ENCODE measurements around the gene MSH3. TPM values are rescaled to one million over a fixed set of nuclear protein-coding genes. Genes with fewer than 3 reads are reported as not detected.
A peak's percentile ranks its signal among the peaks of the same experiment; 100 is the strongest.

Gene MSH3
- polyA plus RNA-seq, 4 donors: 3.5 to 15.6 (median 4.8) TPM

GRCh38 chr5:80705216-80705769 is 50.8 kb downstream of the MSH3 start:
- FAIRE-seq (no peak), DNase-seq (no peak)
- H3K4me1 ChIP-seq (ENCODE audit: control insufficient read depth in 3 of 3, insufficient read depth in 2 of 3, low read depth in 1 of 3, low read length in 2 of 3): no peaks in the 10 kb centered on the region
- no peaks in the 10 kb centered on the region for H3K9me3 ChIP-seq (ENCODE audit: control insufficient read depth in 2 of 2, insufficient read depth in 1 of 2, low read depth in 1 of 2, low read length in 1 of 2)
- 82 to 97% (median 91%) methylated on average over 6 of the region's 6 CpGs for WGBS, 3 donors
- H3K27ac ChIP-seq (ENCODE audit: low read depth in 1 of 3, low read length in 2 of 3): no peak overlapping the region
- H3K36me3 ChIP-seq (ENCODE audit: control insufficient read depth in 3 of 3, insufficient read depth in 2 of 3, low read depth in 1 of 3, low read length in 3 of 3): peaks cover 0 to 24% (median 3%) of the 10 kb centered on the region in 3 donors
- no peaks in the 10 kb centered on the region for H3K27me3 ChIP-seq (ENCODE audit: control insufficient read depth in 3 of 3, insufficient read depth in 3 of 3, low read length in 3 of 3)
- no peak overlapping the region for H3K4me3 ChIP-seq (ENCODE audit: low read depth in 1 of 3, low read length in 3 of 3)

GRCh38 chr5:80705801-80706200 is 51.3 kb downstream of the MSH3 start:
- H3K4me3 ChIP-seq (ENCODE audit: low read depth in 1 of 3, low read length in 3 of 3): no peak overlapping the region
- no peaks in the 10 kb centered on the region for H3K27me3 ChIP-seq (ENCODE audit: control insufficient read depth in 3 of 3, insufficient read depth in 3 of 3, low read length in 3 of 3)
- H3K9me3 ChIP-seq (ENCODE audit: control insufficient read depth in 2 of 2, insufficient read depth in 1 of 2, low read depth in 1 of 2, low read length in 1 of 2): no peaks in the 10 kb centered on the region
- no peaks in the 10 kb centered on the region for H3K4me1 ChIP-seq (ENCODE audit: control insufficient read depth in 3 of 3, insufficient read depth in 2 of 3, low read depth in 1 of 3, low read length in 2 of 3)
- no peak for FAIRE-seq
- H3K36me3 ChIP-seq (ENCODE audit: control insufficient read depth in 3 of 3, insufficient read depth in 2 of 3, low read depth in 1 of 3, low read length in 3 of 3): peaks cover 0 to 24% (median 3%) of the 10 kb centered on the region in 3 donors
- no peak for DNase-seq
- WGBS, 3 donors: 84 to 96% (median 95%) methylated on average over 4 of the region's 4 CpGs
- no peak overlapping the region for H3K27ac ChIP-seq (ENCODE audit: low read depth in 1 of 3, low read length in 2 of 3)

GRCh38 chr5:80706835-80707447 is 52.5 kb downstream of the MSH3 start:
- WGBS, 3 donors: 71 to 88% (median 79%) methylated on average over 2 of the region's 2 CpGs
- Histone ChIP-seq H3K36me3 (ENCODE audit: control insufficient read depth in 3 of 3, insufficient read depth in 2 of 3, low read depth in 1 of 3, low read length in 3 of 3) (peaks cover 0 to 33% (median 3%) of the 10 kb centered on the region in 3 donors), H3K4me3 (ENCODE audit: low read depth in 1 of 3, low read length in 3 of 3) (no peak overlapping the region), H3K9me3 (ENCODE audit: control insufficient read depth in 2 of 2, insufficient read depth in 1 of 2, low read depth in 1 of 2, low read length in 1 of 2) (no peaks in the 10 kb centered on the region), H3K27me3 (ENCODE audit: control insufficient read depth in 3 of 3, insufficient read depth in 3 of 3, low read length in 3 of 3) (no peaks in the 10 kb centered on the region), H3K27ac (ENCODE audit: low read depth in 1 of 3, low read length in 2 of 3) (no peak overlapping the region), H3K4me1 (ENCODE audit: control insufficient read depth in 3 of 3, insufficient read depth in 2 of 3, low read depth in 1 of 3, low read length in 2 of 3) (no peaks in the 10 kb centered on the region)
- FAIRE-seq (no peak), DNase-seq (no peak)

- 65 to 91% (median 85%) methylated on average over 1 of the region's 1 CpG for WGBS, 3 donors
- no peaks in the 10 kb centered on the region for H3K4me1 ChIP-seq (ENCODE audit: control insufficient read depth in 3 of 3, insufficient read depth in 2 of 3, low read depth in 1 of 3, low read length in 2 of 3)
- H3K27me3 ChIP-seq (ENCODE audit: control insufficient read depth in 3 of 3, insufficient read depth in 3 of 3, low read length in 3 of 3): no peaks in the 10 kb centered on the region
- H3K27ac ChIP-seq (ENCODE audit: low read depth in 1 of 3, low read length in 2 of 3): no peak overlapping the region
- H3K4me3 ChIP-seq (ENCODE audit: low read depth in 1 of 3, low read length in 3 of 3): no peak overlapping the region
- H3K36me3 ChIP-seq (ENCODE audit: control insufficient read depth in 3 of 3, insufficient read depth in 2 of 3, low read depth in 1 of 3, low read length in 3 of 3): peaks cover 0 to 29% (median 3%) of the 10 kb centered on the region in 3 donors
- FAIRE-seq (no peak), DNase-seq (no peak)
- no peaks in the 10 kb centered on the region for H3K9me3 ChIP-seq (ENCODE audit: control insufficient read depth in 2 of 2, insufficient read depth in 1 of 2, low read depth in 1 of 2, low read length in 1 of 2)
Measured at GRCh38 chr5:80707645-80708044, 53.2 kb downstream of the MSH3 start.

- H3K27ac ChIP-seq (ENCODE audit: low read depth in 1 of 3, low read length in 2 of 3): peak overlapping the region in 1 of 3 donors; percentile 46
- FAIRE-seq (no peak), DNase-seq (no peak)
- H3K27me3 ChIP-seq (ENCODE audit: control insufficient read depth in 3 of 3, insufficient read depth in 3 of 3, low read length in 3 of 3): no peaks in the 10 kb centered on the region
- H3K4me1 ChIP-seq (ENCODE audit: control insufficient read depth in 3 of 3, insufficient read depth in 2 of 3, low read depth in 1 of 3, low read length in 2 of 3): peaks cover 0 to 5% (median 2%) of the 10 kb centered on the region in 3 donors
- 84 to 92% (median 91%) methylated on average over 5 of the region's 5 CpGs for WGBS, 3 donors
- H3K4me3 ChIP-seq (ENCODE audit: low read depth in 1 of 3, low read length in 3 of 3): no peak overlapping the region
- H3K36me3 ChIP-seq (ENCODE audit: control insufficient read depth in 3 of 3, insufficient read depth in 2 of 3, low read depth in 1 of 3, low read length in 3 of 3): peaks cover 3 to 21% (median 6%) of the 10 kb centered on the region in 3 donors
- no peaks in the 10 kb centered on the region for H3K9me3 ChIP-seq (ENCODE audit: control insufficient read depth in 2 of 2, insufficient read depth in 1 of 2, low read depth in 1 of 2, low read length in 1 of 2)
Measured at GRCh38 chr5:80711216-80711615, 56.8 kb downstream of the MSH3 start.

GRCh38 chr5:80711938-80712337 is 57.5 kb downstream of the MSH3 start:
- no peak for FAIRE-seq
- Histone ChIP-seq H3K27ac (ENCODE audit: low read depth in 1 of 3, low read length in 2 of 3) (no peak overlapping the region), H3K9me3 (ENCODE audit: control insufficient read depth in 2 of 2, insufficient read depth in 1 of 2, low read depth in 1 of 2, low read length in 1 of 2) (no peaks in the 10 kb centered on the region), H3K4me3 (ENCODE audit: low read depth in 1 of 3, low read length in 3 of 3) (no peak overlapping the region), H3K27me3 (ENCODE audit: control insufficient read depth in 3 of 3, insufficient read depth in 3 of 3, low read length in 3 of 3) (no peaks in the 10 kb centered on the region), H3K4me1 (ENCODE audit: control insufficient read depth in 3 of 3, insufficient read depth in 2 of 3, low read depth in 1 of 3, low read length in 2 of 3) (peaks cover 0 to 5% (median 2%) of the 10 kb centered on the region in 3 donors), H3K36me3 (ENCODE audit: control insufficient read depth in 3 of 3, insufficient read depth in 2 of 3, low read depth in 1 of 3, low read length in 3 of 3) (peaks cover 3 to 21% (median 6%) of the 10 kb centered on the region in 3 donors)
- DNase-seq: peak in 1 of 2 donors; percentile 22
- 90 to 98% (median 98%) methylated on average over 3 of the region's 3 CpGs for WGBS, 3 donors

GRCh38 chr5:80712919-80713318 is 58.5 kb downstream of the MSH3 start:
- Histone ChIP-seq H3K27me3 (ENCODE audit: control insufficient read depth in 3 of 3, insufficient read depth in 3 of 3, low read length in 3 of 3) (no peaks in the 10 kb centered on the region), H3K4me1 (ENCODE audit: control insufficient read depth in 3 of 3, insufficient read depth in 2 of 3, low read depth in 1 of 3, low read length in 2 of 3) (peaks cover 0 to 5% (median 2%) of the 10 kb centered on the region in 3 donors), H3K27ac (ENCODE audit: low read depth in 1 of 3, low read length in 2 of 3) (no peak overlapping the region), H3K36me3 (ENCODE audit: control insufficient read depth in 3 of 3, insufficient read depth in 2 of 3, low read depth in 1 of 3, low read length in 3 of 3) (peaks cover 3 to 19% (median 6%) of the 10 kb centered on the region in 3 donors), H3K9me3 (ENCODE audit: control insufficient read depth in 2 of 2, insufficient read depth in 1 of 2, low read depth in 1 of 2, low read length in 1 of 2) (no peaks in the 10 kb centered on the region), H3K4me3 (ENCODE audit: low read depth in 1 of 3, low read length in 3 of 3) (no peak overlapping the region)
- DNase-seq (no peak), FAIRE-seq (no peak)
- 66 to 84% (median 82%) methylated on average over 2 of the region's 2 CpGs for WGBS, 3 donors

- no peak for FAIRE-seq
- peak in 1 of 2 donors; percentile 14 for DNase-seq
- H3K27me3 ChIP-seq (ENCODE audit: control insufficient read depth in 3 of 3, insufficient read depth in 3 of 3, low read length in 3 of 3): no peaks in the 10 kb centered on the region
- peaks cover 3 to 19% (median 4%) of the 10 kb centered on the region in 3 donors for H3K36me3 ChIP-seq (ENCODE audit: control insufficient read depth in 3 of 3, insufficient read depth in 2 of 3, low read depth in 1 of 3, low read length in 3 of 3)
- 73 to 91% (median 79%) methylated on average over 5 of the region's 5 CpGs for WGBS, 3 donors
- no peak overlapping the region for H3K27ac ChIP-seq (ENCODE audit: low read depth in 1 of 3, low read length in 2 of 3)
- H3K9me3 ChIP-seq (ENCODE audit: control insufficient read depth in 2 of 2, insufficient read depth in 1 of 2, low read depth in 1 of 2, low read length in 1 of 2): no peaks in the 10 kb centered on the region
- H3K4me3 ChIP-seq (ENCODE audit: low read depth in 1 of 3, low read length in 3 of 3): no peak overlapping the region
- peaks cover 0 to 5% (median 2%) of the 10 kb centered on the region in 3 donors for H3K4me1 ChIP-seq (ENCODE audit: control insufficient read depth in 3 of 3, insufficient read depth in 2 of 3, low read depth in 1 of 3, low read length in 2 of 3)
Measured at GRCh38 chr5:80713631-80714030, 59.2 kb downstream of the MSH3 start.

All from small intestine (tissue), 7 donors.